Measurements from ENCODE around the gene CYP24A1.
"Not testable (repeated sequence)": the region's sequence is repeated elsewhere in the genome, so short reads cannot be mapped to it uniquely, and the experiment has no call there.

Gene CYP24A1

DNA sequence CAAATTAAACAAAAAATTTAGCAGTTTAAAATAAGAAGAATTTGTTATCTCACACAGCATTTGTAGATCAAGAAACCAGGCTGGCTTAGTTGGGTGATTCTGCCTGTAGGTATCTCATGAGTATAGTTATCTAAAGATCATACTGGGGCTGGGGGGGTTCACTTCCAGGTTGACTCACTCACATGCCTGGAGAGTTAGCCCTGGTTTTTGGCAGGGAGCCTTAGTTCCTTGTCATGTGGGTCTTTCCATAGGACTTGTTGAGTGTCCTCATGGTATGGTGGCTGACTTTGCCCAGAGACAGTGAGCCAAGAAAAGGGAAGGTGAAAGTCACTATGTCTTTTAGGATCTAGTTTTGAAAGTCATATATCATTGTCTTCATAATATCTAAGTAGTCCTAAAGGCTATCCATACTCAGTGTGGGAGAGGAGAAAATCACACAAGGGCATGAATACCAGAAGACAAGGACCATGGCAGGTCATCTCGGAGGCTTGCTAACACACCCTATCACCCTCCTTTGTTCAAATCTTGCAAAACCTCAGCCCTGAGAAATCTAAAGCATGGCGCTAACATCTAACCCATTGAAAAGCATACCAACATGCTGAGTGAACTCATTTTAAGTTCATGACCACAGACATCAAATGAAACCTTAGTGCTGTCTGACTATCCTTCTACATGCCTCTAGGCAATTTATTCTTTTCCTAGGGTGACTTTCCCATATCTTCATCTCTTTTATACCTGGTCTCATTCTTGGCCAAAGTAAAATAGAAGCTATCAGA, 39.2 kb downstream of the CYP24A1 start:
- TF ChIP-seq, protein P1, sequence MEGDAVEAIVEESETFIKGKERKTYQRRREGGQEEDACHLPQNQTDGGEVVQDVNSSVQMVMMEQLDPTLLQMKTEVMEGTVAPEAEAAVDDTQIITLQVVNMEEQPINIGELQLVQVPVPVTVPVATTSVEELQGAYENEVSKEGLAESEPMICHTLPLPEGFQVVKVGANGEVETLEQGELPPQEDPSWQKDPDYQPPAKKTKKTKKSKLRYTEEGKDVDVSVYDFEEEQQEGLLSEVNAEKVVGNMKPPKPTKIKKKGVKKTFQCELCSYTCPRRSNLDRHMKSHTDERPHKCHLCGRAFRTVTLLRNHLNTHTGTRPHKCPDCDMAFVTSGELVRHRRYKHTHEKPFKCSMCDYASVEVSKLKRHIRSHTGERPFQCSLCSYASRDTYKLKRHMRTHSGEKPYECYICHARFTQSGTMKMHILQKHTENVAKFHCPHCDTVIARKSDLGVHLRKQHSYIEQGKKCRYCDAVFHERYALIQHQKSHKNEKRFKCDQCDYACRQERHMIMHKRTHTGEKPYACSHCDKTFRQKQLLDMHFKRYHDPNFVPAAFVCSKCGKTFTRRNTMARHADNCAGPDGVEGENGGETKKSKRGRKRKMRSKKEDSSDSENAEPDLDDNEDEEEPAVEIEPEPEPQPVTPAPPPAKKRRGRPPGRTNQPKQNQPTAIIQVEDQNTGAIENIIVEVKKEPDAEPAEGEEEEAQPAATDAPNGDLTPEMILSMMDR (IDR thresholded peaks at IDR 0.05; ENCODE audit: insufficient read depth, low read depth, low read length, missing control alignments): no peak
- peak; percentile 91 for DNase-seq (ENCODE audit: low read depth)
- no peak overlapping the region for H3K4me3 ChIP-seq (ENCODE audit: low read length)

DNA sequence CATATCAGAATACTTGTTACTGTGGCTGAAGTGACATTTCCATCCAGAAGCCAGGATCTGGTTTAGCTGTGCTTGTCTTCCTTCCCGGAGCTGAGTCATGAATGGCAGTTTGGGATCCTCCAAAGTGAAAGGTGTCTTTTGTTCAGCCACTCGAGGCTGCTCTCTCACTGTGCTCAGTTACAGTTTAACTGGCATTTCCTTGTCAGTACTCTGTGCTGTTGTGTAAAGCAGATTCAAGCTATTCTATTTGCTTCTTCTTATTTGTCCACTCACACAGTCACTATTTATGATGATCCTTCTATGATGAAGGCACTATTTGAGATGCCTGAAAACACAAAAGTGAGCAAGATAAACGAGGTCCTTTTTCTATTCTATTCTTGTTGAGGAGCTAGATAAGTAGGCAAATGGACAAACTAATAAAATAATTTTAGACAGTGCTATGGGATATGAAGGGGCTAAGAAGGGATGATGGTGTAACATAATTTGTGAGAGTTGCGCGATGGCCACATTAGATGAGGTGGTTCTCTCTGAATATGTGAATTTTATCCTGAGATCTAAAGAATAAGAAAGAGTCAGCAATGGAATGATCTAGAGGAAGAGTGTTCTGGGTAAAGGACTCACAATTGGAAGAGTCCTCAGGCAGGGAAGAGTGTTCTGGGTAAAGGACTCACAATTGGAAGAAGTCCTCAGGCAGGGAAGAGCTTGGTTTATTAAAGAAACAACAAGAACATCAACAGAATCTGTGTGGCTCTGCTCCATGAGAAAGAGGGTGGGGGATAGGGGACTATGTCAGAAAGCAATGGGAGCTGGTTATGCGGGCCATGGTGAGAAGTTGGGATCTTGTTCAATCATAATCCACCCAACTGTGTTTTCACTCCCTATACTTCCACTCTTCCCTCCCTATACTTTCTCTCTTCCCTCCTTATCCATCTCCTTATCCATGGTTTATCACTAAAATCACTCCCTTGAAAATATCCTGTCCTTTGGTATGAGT, 40.1 kb downstream of the CYP24A1 start:
- TF ChIP-seq, protein P1 (IDR thresholded peaks at IDR 0.05; ENCODE audit: insufficient read depth, low read depth, low read length, missing control alignments): no peak
- H3K4me3 ChIP-seq (ENCODE audit: low read length): no peak overlapping the region
- DNase-seq (ENCODE audit: low read depth): peak; percentile 70

DNA sequence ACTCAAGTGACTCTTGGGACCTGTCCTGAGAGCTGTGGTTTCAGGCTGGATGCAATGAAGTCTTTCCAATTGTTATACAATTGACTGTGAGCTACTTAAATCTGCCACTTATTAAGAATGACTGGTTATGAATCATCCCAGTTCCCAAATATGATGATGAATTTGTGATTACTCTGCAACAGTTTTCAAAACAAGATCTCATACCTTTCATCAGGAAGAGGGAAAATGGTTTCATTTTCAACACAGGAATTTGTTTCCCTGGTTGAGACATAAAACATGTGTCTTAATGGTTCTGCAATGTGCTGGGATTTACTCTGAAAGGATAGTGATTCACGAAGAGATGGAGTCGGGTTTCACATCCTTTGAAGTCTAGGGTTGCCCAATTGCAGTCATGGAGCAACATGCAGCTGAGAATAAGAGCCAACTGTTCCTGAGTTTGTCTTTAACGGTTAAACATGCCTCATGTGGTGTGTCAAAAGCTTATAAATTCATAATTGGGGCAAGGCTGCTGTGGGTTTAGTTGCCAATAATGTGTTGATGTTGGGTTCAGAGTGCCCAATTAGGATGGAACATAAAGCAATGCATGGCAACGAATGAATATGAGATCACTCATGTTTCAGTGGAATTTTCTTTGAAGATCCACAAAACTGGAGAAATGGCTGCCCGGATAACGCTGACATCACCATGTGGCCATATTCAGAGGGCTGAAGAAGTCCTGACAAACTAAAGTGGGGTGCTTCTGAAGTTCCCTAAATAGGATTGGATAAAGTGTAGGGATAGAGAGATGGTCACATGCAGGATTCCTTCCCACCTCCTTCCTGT, 41.0 kb downstream of the CYP24A1 start:
- H3K4me3 ChIP-seq (ENCODE audit: low read length): no peak overlapping the region
- TF ChIP-seq, protein P1 (IDR thresholded peaks at IDR 0.05; ENCODE audit: insufficient read depth, low read depth, low read length, missing control alignments): no peak
- peak; percentile 99 for DNase-seq (ENCODE audit: low read depth)

DNA sequence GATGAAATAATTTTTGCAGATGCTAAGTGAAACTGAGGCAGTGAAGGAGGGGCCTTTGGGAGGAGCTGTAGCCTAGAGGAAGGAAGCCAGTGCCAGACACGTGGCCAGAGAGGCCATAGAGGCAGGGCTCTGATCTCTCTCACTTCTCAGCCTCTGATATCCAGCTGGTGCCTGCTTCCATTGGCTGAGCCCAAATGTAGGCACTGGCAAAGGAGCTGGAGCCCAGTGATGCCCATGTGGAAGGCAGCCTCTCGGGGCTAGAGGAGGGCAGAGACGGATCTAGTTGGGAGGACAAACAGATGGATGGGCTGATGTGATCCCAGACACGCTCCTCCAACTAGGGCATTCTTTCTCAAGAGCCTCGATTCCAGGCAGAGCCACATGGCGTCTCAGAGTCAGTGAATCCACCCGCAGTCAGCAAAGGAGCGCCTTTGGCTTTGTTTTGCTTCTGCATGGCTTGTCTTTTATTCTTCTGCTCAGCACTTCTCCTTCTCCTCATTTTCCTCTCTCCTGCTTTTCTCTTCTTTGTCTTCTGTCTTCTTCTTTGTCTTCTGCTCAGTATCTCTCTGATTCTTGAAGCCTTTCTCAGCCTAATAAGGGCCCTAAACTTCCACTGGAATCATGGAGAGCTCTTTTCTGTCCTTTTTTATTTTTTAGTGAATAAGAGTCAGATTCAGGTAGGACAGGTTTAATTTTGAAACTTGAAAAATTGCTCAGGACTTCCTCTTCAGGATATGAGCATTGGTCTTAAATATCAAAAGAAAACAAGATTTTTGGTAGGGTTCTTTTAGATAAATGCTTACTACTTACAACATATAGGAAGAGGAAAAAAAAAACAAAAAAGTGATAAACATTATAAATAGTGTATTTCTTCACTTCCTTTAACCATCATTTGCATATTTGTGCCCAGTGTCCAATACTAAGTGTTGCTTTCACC, 41.8 kb downstream of the CYP24A1 start:
- H3K4me3 ChIP-seq (ENCODE audit: low read length): no peak overlapping the region
- no peak for DNase-seq (ENCODE audit: low read depth)
- TF ChIP-seq, protein P1 (IDR thresholded peaks at IDR 0.05; ENCODE audit: insufficient read depth, low read depth, low read length, missing control alignments): no peak

DNA sequence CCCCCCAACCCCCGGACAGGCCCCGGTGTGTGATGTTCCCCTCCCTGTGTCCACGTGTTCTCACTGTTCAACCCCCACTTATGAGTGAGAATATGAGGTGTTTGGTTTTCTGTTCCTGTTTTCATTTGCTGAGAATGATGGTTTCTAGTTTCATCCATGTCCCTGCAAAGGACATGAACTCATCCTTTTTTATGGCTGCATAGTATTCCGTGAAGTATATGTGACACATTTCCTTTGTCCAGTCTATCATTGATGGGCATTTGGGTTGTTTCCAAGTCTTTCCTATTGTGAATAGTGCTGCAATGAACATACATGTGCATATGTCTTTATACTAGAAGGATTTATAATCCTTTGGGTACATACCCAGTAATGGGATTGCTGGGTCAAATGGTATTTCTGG, 42.7 kb downstream of the CYP24A1 start:
- not testable (repeated sequence) for DNase-seq (ENCODE audit: low read depth); H3K4me3 ChIP-seq (ENCODE audit: low read length)

DNA sequence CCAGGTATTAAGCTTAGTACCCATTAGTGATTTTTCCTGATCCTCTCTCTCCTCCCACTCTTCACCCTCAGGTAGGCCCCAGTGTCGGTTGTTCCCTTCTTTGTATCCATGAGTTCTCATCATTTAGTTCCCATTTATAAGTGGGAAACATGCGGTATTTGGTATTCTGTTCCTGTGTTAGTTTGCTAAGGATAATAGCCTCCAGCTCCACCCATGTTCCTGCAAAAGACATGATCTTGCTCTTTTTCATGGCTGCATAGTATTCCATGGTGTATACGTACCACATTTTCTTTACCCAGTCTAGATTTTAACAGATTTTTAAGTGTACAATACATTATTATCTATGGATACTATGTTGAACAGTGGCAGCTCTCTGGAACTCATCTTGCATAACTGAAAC, 44.4 kb downstream of the CYP24A1 start:
- H3K4me3 ChIP-seq (ENCODE audit: low read length): no peak overlapping the region
- DNase-seq (ENCODE audit: low read depth): no peak
- TF ChIP-seq, protein P1 (IDR thresholded peaks at IDR 0.05; ENCODE audit: insufficient read depth, low read depth, low read length, missing control alignments): no peak

Data from epithelial cell of esophagus (primary cell).